DMS 273 (cell line): ENCODE results near the gene PGAP3.

ENCODE experiments used
- DNase-seq: peaks from one replicate; lab custom pipeline; 2025; ENCODE audit not compliant: unreplicated experiment; lab: John Stamatoyannopoulos, UW

PGAP3 gene

GRCh38 chr17:39697961-39698360, 10.1 kb upstream of the PGAP3 start:
- DNase-seq: no peak

- DNase-seq: no peak
Observed at GRCh38 chr17:39696731-39697130, 8.9 kb upstream of the PGAP3 start.

GRCh38 chr17:39695089-39695474, 7.2 kb upstream of the PGAP3 start:
- DNase-seq: no peak

GRCh38 chr17:39694593-39694992, 6.7 kb upstream of the PGAP3 start:
- no peak for DNase-seq

- no peak for DNase-seq
Observed at GRCh38 chr17:39688945-39689344, 1.1 kb upstream of the PGAP3 start.

GRCh38 chr17:39688475-39688835, 598 bp upstream of the PGAP3 start:
- DNase-seq: no peak

- DNase-seq: no peak
Observed at GRCh38 chr17:39687101-39687545, 734 bp downstream of the PGAP3 start.

GRCh38 chr17:39684369-39685192, 3.3 kb downstream of the PGAP3 start:
- no peak for DNase-seq

GRCh38 chr17:39683295-39683939, 4.4 kb downstream of the PGAP3 start:
- no peak for DNase-seq

GRCh38 chr17:39679521-39680192, 8.2 kb downstream of the PGAP3 start:
- DNase-seq: no peak

GRCh38 chr17:39678340-39679116, 9.3 kb downstream of the PGAP3 start:
- DNase-seq: no peak

GRCh38 chr17:39677542-39678339, 10.1 kb downstream of the PGAP3 start:
- peak; percentile 42 for DNase-seq

- no peak for DNase-seq
Observed at GRCh38 chr17:39677072-39677471, 10.8 kb downstream of the PGAP3 start.

- DNase-seq: peak; percentile 48
Observed at GRCh38 chr17:39676198-39676819, 11.5 kb downstream of the PGAP3 start.

GRCh38 chr17:39675390-39676082, 12.3 kb downstream of the PGAP3 start:
- DNase-seq: no peak

GRCh38 chr17:39674702-39675389, 13.0 kb downstream of the PGAP3 start:
- DNase-seq: peak; percentile 41

- no peak for DNase-seq
Observed at GRCh38 chr17:39674179-39674578, 13.7 kb downstream of the PGAP3 start.

- no peak for DNase-seq
Observed at GRCh38 chr17:39673335-39674081, 14.3 kb downstream of the PGAP3 start.
